GM23338 (cell line): ENCODE measurements around the gene CAMTA1. TPM values are rescaled to one million over a fixed set of nuclear protein-coding genes. Genes with fewer than 3 reads are reported as not detected.

ENCODE experiments used
- ATAC-seq: fragments of 200-7000 bp; cut with Tn5 transposase; 3 replicates; pipeline ENCODE4 v1.9.1; 2020
- DNase-seq: peaks from one replicate; pipeline ENCODE4 v3.0.0-alpha.2; 2015; ENCODE audit warnings: low spot score
- H2AFZ ChIP-seq: fragments of 200-600 bp; sonication (generic); 2 replicates; pipeline ENCODE4 v1.8.0; 2016; ENCODE audit warnings: antibody characterized with exemption, mild to moderate bottlenecking, moderate library complexity
- H3F3A ChIP-seq: fragments of 200-600 bp; sonication (generic); replicated peaks from 2 replicates; pipeline ENCODE4 v1.8.0; 2017; ENCODE audit warnings: antibody characterized with exemption, mixed run types, low read depth
- H3K27ac ChIP-seq: fragments of 200-600 bp; sonication (generic); 2 replicates; pipeline ENCODE4 v1.6.1; 2016; ENCODE audit warnings: low read depth
- H3K27me3 ChIP-seq: fragments of 200-600 bp; sonication (generic); 2 replicates; pipeline ENCODE4 v1.8.0; 2016; ENCODE audit warnings: mild to moderate bottlenecking, mixed run types, moderate library complexity; ENCODE audit not compliant: insufficient read depth
- H3K36me3 ChIP-seq: fragments of 200-600 bp; sonication (generic); 2 replicates; pipeline ENCODE4 v1.8.0; 2016; ENCODE audit warnings: mild to moderate bottlenecking; ENCODE audit not compliant: insufficient read depth
- H3K4me1 ChIP-seq: fragments of 200-600 bp; sonication (generic); 2 replicates; pipeline ENCODE4 v1.8.0; 2016; ENCODE audit warnings: mild to moderate bottlenecking, moderate library complexity; ENCODE audit not compliant: insufficient read depth
- H3K4me2 ChIP-seq: fragments of 200-600 bp; sonication (generic); 2 replicates; pipeline ENCODE4 v1.7.1; 2017; ENCODE audit warnings: mixed run types
- H3K4me3 ChIP-seq: fragments of 200-600 bp; sonication (generic); 2 replicates; pipeline ENCODE4 v1.6.1; 2016; ENCODE audit warnings: mixed run types
- H3K79me2 ChIP-seq: fragments of 200-600 bp; sonication (generic); replicated peaks from 2 replicates; pipeline ENCODE4 v1.8.0; 2017; ENCODE audit warnings: mild to moderate bottlenecking; ENCODE audit not compliant: insufficient read depth
- H3K9me2 ChIP-seq: fragments of 200-600 bp; sonication (generic); 2 replicates; pipeline ENCODE4 v1.8.0; 2017; ENCODE audit not compliant: insufficient read depth
- H4K20me1 ChIP-seq: fragments of 200-600 bp; sonication (generic); replicated peaks from 2 replicates; pipeline ENCODE4 v1.8.0; 2017; ENCODE audit warnings: mild to moderate bottlenecking; ENCODE audit not compliant: insufficient read depth
- H3K27ac Mint-ChIP-seq: 2 replicates; pipeline ENCODE4 v1.8.0; 2020; ENCODE audit warnings: inconsistent platforms, mild to moderate bottlenecking, moderate library complexity, mixed read lengths
- H3K27me3 Mint-ChIP-seq: 3 replicates; pipeline ENCODE4 v1.8.0; 2022; ENCODE audit warnings: low read depth, mild to moderate bottlenecking, moderate library complexity, mixed read lengths, inconsistent platforms; ENCODE audit not compliant: insufficient read depth, poor library complexity
- H3K36me3 Mint-ChIP-seq: 3 replicates; pipeline ENCODE4 v1.8.0; 2021; ENCODE audit warnings: low read depth, mild to moderate bottlenecking, inconsistent platforms, moderate library complexity, mixed read lengths
- H3K4me1 Mint-ChIP-seq: 3 replicates; pipeline ENCODE4 v1.8.0; 2020; ENCODE audit warnings: mild to moderate bottlenecking, inconsistent platforms, mixed read lengths
- H3K4me3 Mint-ChIP-seq: 3 replicates; pipeline ENCODE4 v1.8.0; 2021; ENCODE audit warnings: moderate library complexity, mild to moderate bottlenecking, inconsistent platforms, mixed read lengths
- H3K9me3 Mint-ChIP-seq: 3 replicates; pipeline ENCODE4 v1.8.0; 2020; ENCODE audit warnings: moderate library complexity, mild to moderate bottlenecking, inconsistent platforms, mixed read lengths
- CREB1 ChIP-seq: fragments of 250-450 bp; sonication (Bioruptor Pico); IDR thresholded peaks from 2 replicates; pipeline ENCODE4 v1.5.0; 2020; ENCODE audit warnings: low read depth, mild to moderate bottlenecking, moderate library complexity
- EZH2phosphoT487 ChIP-seq: fragments of 200-600 bp; sonication (generic); IDR thresholded peaks from one replicate; pipeline ENCODE4 v1.8.1; 2018; ENCODE audit warnings: antibody characterized with exemption; ENCODE audit not compliant: unreplicated experiment
- NANOG ChIP-seq: IDR thresholded peaks from 2 replicates; pipeline ENCODE4 v1.6.1; 2016; ENCODE audit warnings: antibody characterized with exemption, borderline replicate concordance
- POLR2AphosphoS5 ChIP-seq: IDR thresholded peaks from 2 replicates; pipeline ENCODE4 v1.6.1; 2016; ENCODE audit warnings: antibody characterized with exemption, low read depth
- ZNF114 ChIP-seq: fragments of 250-450 bp; sonication (Bioruptor Pico); IDR thresholded peaks from 2 replicates; pipeline ENCODE4 v1.5.0; 2020; ENCODE audit warnings: mild to moderate bottlenecking, moderate library complexity
- ZNF331 ChIP-seq: fragments of 250-450 bp; sonication (Bioruptor Pico); IDR thresholded peaks from 2 replicates; pipeline ENCODE4 v1.5.0; 2020; ENCODE audit warnings: low read depth, mild to moderate bottlenecking, moderate library complexity
- polyA plus RNA-seq: library from polyadenylated mRNA; unstranded; fragments of >200 nt; fragmentation: Nextera tagmentation; extraction: Ambion mirVana; gene quantifications from 2 replicates; pipeline ENCODE4 v1.2.1, GENCODE V29; 2016
- total RNA-seq: library from RNA; depleted of rRNA; stranded (reverse); fragments of >200 nt; shearing (Covaris generic); gene quantifications from 2 replicates; pipeline ENCODE4 v1.2.3, GENCODE V29; 2014
- TF ChIP-seq, protein P1 (sequence below): fragments of 250-450 bp; sonication (Bioruptor Pico); IDR thresholded peaks from 2 replicates; pipeline ENCODE4 v1.5.0; 2020; ENCODE audit warnings: mild to moderate bottlenecking, moderate library complexity

Gene CAMTA1
- total and polyA plus RNA-seq, 2 experiments from 2014 or later, result 115 to 519 TPM

GRCh38 chr1:7429290-7429689 is 644.0 kb downstream of the CAMTA1 start (continued):
- TF ChIP-seq, protein P1, sequence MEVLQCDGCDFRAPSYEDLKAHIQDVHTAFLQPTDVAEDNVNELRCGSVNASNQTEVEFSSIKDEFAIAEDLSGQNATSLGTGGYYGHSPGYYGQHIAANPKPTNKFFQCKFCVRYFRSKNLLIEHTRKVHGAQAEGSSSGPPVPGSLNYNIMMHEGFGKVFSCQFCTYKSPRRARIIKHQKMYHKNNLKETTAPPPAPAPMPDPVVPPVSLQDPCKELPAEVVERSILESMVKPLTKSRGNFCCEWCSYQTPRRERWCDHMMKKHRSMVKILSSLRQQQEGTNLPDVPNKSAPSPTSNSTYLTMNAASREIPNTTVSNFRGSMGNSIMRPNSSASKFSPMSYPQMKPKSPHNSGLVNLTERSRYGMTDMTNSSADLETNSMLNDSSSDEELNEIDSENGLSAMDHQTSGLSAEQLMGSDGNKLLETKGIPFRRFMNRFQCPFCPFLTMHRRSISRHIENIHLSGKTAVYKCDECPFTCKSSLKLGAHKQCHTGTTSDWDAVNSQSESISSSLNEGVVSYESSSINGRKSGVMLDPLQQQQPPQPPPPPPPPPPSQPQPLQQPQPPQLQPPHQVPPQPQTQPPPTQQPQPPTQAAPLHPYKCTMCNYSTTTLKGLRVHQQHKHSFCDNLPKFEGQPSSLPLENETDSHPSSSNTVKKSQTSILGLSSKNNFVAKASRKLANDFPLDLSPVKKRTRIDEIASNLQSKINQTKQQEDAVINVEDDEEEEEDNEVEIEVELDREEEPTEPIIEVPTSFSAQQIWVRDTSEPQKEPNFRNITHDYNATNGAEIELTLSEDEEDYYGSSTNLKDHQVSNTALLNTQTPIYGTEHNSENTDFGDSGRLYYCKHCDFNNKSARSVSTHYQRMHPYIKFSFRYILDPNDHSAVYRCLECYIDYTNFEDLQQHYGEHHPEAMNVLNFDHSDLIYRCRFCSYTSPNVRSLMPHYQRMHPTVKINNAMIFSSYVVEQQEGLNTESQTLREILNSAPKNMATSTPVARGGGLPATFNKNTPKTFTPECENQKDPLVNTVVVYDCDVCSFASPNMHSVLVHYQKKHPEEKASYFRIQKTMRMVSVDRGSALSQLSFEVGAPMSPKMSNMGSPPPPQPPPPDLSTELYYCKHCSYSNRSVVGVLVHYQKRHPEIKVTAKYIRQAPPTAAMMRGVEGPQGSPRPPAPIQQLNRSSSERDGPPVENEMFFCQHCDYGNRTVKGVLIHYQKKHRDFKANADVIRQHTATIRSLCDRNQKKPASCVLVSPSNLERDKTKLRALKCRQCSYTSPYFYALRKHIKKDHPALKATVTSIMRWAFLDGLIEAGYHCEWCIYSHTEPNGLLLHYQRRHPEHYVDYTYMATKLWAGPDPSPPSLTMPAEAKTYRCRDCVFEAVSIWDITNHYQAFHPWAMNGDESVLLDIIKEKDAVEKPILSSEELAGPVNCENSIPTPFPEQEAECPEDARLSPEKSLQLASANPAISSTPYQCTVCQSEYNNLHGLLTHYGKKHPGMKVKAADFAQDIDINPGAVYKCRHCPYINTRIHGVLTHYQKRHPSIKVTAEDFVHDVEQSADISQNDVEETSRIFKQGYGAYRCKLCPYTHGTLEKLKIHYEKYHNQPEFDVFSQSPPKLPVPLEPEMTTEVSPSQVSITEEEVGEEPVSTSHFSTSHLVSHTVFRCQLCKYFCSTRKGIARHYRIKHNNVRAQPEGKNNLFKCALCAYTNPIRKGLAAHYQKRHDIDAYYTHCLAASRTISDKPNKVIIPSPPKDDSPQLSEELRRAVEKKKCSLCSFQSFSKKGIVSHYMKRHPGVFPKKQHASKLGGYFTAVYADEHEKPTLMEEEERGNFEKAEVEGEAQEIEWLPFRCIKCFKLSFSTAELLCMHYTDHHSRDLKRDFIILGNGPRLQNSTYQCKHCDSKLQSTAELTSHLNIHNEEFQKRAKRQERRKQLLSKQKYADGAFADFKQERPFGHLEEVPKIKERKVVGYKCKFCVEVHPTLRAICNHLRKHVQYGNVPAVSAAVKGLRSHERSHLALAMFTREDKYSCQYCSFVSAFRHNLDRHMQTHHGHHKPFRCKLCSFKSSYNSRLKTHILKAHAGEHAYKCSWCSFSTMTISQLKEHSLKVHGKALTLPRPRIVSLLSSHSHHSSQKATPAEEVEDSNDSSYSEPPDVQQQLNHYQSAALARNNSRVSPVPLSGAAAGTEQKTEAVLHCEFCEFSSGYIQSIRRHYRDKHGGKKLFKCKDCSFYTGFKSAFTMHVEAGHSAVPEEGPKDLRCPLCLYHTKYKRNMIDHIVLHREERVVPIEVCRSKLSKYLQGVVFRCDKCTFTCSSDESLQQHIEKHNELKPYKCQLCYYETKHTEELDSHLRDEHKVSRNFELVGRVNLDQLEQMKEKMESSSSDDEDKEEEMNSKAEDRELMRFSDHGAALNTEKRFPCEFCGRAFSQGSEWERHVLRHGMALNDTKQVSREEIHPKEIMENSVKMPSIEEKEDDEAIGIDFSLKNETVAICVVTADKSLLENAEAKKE, result no peak
- TF ChIP-seq CREB1 (CRISPR knock-in tag) (no peak), EZH2phosphoT487 (no peak)

DNA sequence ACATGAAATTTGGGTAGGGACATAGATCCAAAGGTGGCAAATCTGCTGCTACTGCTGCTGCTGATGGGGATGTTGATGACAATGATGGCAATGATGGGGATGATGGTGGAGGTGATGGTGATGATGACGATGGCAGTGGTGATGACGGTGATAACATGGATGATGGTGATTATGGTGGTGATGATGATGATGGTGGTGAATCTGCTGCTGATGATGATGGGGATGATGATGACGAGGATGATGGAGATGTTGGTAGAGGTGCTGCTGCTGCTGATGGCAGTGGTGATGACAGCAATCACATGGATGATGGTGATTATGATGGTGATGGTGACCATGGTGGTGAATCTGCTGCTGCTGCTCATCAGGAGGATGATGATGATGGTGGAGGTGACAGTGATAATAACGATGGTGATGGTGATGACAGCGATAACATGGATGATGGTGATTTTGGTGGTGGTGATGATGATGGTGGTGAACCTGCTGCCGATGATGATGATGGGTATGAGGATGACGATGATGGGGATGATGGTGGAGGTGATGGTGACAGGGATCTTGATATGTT is 644.9 kb downstream of the CAMTA1 start:
- no peak overlapping the region for H2AFZ ChIP-seq
- no peaks in the 10 kb centered on the region for H3K79me2 ChIP-seq
- no peak overlapping the region for H3K27ac Mint-ChIP-seq
- H3K27me3 ChIP-seq, result no peaks in the 10 kb centered on the region
- H3K36me3 ChIP-seq, result no peaks in the 10 kb centered on the region
- H3K4me3 Mint-ChIP-seq, result no peak overlapping the region
- DNase-seq (no peak), ATAC-seq (no peak)
- H3K36me3 Mint-ChIP-seq, result no peaks in the 10 kb centered on the region; the same call in 2 of the 3 replicates
- no peak overlapping the region for H3K4me3 ChIP-seq
- H3F3A ChIP-seq, result no peaks in the 10 kb centered on the region
- peaks cover 7% of the 10 kb centered on the region; the same call in 2 of the 3 replicates for H3K9me3 Mint-ChIP-seq
- H3K4me1 ChIP-seq, result no peaks in the 10 kb centered on the region
- peaks cover 1% of the 10 kb centered on the region for H3K27me3 Mint-ChIP-seq
- no peaks in the 10 kb centered on the region for H3K9me2 ChIP-seq
- H4K20me1 ChIP-seq, result no peaks in the 10 kb centered on the region
- H3K27ac ChIP-seq, result no peak overlapping the region
- no peak overlapping the region for H3K4me2 ChIP-seq
- H3K4me1 Mint-ChIP-seq, result no peaks in the 10 kb centered on the region
- no peak for TF ChIP-seq ZNF331
- no peak for TF ChIP-seq ZNF114
- TF ChIP-seq, protein P1, result no peak
- TF ChIP-seq NANOG, result no peak
- TF ChIP-seq POLR2AphosphoS5, result no peak
